GM18951 (cell line): ENCODE results near the gene TPSB2.

Experiments used
- POLR2A ChIP-seq: IDR thresholded peaks from 4 replicates; pipeline ENCODE4 v1.6.1; 2011; ENCODE audit warnings: mild to moderate bottlenecking; ENCODE audit not compliant: insufficient read length, insufficient read depth; ENCODE audit errors: extremely low read depth
- in situ Hi-C: fragments of 300-500 bp; cut with MboI; formaldehyde crosslinking; loops from one replicate; pipeline ENCODE4 v1.12.0; 2022; ENCODE audit warnings: low sequenced_read_pairs, mixed read lengths, inconsistent platforms; ENCODE audit not compliant: unreplicated experiment

Gene TPSB2

DNA sequence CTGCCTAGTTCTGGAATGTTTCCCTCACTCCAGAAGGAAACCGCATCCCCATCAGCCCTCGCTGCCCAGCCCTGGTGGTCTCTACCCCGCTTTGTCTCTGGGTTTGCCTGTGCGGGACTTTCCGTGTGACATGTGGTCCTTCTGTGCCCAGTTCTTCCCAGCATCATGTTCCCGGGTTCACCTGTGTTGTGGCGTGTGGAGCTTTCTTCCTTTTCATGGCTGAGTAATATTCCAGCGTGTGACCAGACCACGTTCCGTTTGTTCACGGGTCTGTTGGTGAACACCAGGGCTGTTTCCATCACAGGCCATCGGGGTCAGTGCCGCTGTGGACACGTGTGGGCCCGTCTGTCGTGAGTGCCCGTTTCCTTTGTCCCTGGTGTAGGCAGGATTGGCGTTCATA, 45.0 kb downstream of the TPSB2 start:
- no peak for TF ChIP-seq POLR2A
- in situ Hi-C loops, result no loop called here

- no peak for TF ChIP-seq POLR2A
- in situ Hi-C loops, result no loop called here
Measured at GRCh38 chr16:1184156-1184868, 45.7 kb downstream of the TPSB2 start.

DNA sequence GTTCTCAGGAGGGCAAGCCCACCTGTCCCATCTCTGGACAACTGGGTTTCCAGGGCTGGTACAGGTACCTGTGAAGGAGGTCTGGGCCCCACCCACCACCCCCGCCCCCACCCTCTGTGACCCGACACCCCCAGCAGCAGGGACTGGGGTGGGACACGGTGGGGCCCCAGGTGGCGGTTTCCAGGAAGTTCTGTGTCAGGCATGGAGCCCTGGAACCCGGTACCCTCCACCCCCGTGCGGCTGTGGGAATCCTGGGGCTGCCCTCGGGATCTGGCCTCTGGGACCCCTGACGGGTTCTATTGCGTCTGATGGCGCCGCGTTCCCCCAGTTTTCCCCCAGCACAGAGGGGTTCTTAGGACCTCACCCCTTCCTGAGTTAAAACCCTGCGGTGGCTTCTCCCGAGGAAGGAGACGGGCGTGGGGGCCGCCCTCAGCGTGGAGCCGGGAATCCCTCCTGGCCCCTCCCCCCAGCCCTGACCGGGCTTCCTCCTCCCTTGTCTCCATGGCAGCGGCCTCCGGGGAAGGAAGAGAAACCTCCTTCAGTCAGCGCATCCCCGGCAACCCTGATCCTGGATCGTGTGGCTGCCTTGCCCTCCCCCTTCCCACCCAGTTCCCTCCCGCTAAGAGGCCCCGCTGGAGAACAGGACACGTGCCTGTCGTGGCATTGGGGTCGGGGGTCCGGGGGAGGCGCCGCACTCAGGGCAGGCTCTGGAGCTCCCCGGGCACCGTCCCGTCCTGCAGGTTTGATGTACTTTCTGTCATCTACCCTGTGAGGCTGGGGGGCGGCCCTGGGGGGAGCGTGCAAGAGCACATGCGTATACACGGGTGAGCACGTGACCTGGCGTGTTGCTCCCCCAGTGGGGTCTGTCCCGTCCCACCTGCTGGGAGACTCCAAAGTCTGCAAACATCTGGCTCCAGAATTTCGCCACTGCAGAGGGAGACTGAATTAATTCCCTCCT, 46.8 kb downstream of the TPSB2 start:
- no peak for TF ChIP-seq POLR2A

DNA sequence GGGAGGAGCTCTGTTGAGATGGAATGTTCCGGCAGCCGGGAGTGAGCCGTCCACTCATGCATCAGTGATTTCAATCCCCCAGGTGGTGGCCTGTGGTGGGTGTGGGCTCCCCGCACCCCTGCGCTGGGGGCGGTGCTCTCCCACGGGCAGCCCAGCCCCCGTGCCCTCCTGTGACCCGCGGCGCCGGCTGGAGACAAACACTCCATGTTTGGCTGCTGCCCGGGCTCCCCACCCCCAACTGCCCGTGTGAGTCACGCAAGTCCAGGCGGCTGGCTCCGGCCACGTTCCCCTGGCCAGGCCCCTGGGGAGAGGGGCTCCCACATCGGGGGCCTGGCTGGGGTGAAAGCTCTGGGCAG, 47.7 kb downstream of the TPSB2 start:
- in situ Hi-C loops, result no loop called here
- no peak for TF ChIP-seq POLR2A

More for the DNA sequence above, 46.8 kb downstream of the TPSB2 start:
- in situ Hi-C loops, result no loop called here

DNA sequence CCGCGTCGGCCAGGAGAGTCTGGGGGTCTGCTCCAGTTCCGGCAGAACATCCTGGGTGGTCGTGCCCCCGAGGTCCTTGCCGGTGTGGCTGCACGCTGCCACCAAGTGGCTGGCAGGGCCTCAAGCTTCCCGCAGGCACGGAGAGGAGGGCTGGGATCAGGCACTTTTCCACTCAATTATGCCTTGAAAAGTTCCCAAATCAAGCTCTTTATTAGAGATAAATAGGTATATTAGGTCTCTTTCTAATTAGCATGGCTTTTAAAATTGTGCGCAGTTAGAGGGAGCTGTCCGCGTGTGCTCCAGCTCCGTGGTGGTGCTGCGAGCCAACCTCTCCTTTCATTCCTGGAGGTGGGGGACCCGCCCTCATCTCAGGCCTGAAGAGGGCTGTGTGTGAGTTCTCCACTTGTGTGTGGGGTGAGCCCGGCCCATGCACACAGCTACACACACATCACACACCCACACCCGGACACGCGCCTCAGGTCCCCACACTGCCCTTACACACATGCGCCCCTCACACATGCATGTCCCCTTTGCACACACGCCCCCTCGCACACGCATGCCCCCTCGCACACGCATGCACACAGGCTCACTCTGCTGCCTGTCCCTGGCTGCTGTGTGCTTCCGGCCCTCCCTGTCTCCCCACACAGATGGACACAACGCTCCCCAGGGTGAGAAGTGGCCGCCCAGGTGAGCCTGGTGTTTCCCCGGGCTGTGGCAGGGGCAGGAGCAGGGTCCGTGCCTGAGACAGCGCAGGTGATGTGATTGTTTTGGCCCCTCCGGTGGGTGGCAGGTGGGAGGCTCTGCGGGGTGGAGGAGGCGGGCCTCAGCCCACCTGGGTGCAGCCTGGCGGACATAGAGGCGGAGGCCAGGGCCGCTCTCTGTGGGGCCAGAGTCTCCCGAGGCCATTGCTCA, 48.3 kb downstream of the TPSB2 start:
- in situ Hi-C loops, result no loop called here
- TF ChIP-seq POLR2A, result no peak

GRCh38 chr16:1180549-1181403, 49.2 kb downstream of the TPSB2 start:
- no peak for TF ChIP-seq POLR2A
- in situ Hi-C loops, result no loop called here
